NCI-H510A treated with DMSO at 0.1 percent for 48 hours (cell line): ENCODE results near the gene EPB42.
"Not testable (repeated sequence)": the region's sequence is repeated elsewhere in the genome, so short reads cannot be mapped to it uniquely, and the experiment has no call there.

ENCODE experiments used
- DNase-seq: peaks from one replicate; lab custom pipeline; 2025; lab: John Stamatoyannopoulos, UW

EPB42 gene

DNA sequence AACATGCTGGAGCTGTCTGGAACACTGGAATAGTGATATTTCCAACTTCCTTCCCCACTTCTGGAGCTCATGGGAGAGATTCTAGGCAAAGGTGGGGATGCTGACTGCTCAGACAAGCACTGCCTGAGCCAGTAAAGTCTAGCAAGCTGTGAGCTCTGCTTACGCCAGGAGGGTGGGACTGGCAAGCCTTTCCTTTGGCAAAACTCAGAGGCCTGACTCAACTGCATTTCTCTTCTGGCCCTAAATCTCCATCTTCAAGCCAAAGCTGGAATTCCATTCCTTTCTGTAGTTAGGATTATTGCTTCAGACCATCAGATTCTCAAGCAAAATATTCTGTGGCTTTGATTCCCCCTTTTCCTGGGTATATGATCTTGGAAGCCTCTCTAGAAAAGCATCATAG lies 20.3 kb upstream of the EPB42 start:
- DNase-seq: no peak

DNA sequence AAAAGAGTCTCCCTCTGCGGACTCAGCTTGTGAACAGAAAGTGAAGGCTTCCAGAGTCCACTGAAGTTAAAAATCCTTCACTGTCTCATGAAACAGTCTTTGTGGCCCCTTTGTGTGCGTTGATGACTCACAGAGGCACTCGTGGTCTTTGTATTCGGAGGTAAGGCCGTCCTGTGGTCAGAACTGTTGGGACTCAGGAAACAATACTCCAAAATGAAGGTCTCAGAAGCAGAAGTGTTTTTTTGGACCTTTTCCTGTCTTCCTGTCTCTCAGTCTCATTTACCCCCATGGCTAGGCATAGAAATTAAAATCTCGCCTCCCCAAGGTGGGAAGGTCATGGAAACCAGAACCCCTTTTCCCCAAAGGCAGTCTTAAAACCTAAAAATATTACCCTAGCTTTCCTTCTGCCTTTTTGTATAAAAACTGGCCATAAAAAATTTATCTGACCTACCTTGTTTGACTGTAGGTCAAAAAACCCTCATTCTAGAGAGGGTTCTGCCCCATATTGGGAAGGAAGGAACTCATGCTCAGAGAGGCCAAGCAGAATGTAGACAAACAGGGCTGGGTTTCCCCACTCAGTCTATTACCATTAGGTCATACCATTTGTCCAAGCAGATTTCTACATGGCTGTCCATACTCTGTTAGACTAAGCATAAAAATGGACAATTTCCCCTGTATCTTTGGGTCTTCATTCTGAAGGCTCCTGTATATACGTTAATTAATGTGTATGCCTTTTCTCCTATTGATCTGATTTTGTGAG lies 19.1 kb upstream of the EPB42 start:
- no peak for DNase-seq

DNA sequence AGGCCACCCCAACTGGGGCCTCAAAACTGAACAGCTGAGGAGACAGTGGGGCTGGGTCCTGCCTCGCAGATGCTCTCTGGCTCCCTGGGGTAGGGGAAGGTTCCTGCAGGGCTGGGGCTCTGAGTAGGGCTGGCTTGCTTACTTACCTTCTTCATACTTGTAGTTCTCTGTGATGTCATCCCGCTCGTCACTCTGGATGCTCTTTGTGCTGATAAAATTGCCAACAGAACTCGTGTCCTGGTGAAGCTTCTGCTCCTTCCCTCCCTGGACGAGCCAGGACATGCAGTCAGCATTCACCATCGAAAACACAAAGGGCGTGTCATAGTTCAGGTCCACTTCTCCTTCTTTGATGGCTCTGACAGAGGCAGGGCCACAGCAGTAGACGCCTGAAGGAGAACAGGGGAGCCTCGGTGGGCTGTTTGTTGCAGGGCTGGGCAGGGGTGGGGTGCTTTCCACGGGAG lies 17.9 kb upstream of the EPB42 start:
- no peak for DNase-seq

DNA sequence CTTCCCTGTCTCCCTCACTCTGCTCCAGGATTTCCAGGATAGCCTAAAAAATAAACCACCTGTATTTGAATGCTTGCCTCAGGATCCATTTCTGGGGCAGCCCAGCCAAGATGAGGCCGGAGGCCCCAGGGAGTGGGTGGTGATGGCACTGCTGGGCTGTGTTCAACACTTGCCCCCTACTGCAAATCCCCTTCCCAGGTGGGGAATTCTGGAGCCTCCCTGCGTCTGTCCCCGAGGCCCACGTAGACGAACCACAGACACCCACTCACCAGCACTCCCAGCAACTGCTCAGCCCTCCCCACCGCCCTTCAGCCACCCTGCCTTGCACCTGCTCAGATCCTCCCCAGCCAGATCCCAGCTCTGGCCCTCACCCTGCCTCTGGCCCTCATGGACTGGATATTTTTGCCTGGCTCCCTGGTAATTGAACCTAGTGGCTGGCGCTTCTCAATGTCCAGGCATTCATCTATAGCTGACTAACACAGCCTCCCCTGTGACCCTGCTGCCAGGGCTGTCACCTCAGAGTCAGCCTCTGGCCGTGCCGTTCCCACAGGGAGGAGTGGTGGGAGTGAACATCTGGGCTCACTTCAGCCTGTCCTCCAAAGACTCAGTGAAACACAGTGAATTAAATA lies 17.1 kb upstream of the EPB42 start:
- no peak for DNase-seq

DNA sequence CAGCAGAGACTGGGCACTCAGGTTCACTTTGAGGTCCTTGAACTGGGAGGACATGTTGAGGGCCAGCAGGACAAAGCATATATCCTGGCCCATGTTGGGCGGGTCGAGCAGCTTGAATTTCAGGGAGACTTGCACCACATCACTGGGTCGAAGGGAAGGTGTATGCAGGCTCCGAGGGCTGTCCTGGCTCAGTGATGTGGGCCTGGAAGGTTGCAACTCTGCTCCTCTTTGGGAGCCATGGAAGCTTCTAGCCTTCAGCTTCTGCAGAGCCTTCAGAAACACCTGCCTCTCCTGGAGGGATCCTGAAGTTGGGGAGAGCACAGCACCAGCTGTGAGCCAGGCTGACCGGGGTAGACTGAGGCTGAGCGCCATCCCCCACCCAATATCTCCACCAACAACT lies 14.7 kb upstream of the EPB42 start:
- no peak for DNase-seq

DNA sequence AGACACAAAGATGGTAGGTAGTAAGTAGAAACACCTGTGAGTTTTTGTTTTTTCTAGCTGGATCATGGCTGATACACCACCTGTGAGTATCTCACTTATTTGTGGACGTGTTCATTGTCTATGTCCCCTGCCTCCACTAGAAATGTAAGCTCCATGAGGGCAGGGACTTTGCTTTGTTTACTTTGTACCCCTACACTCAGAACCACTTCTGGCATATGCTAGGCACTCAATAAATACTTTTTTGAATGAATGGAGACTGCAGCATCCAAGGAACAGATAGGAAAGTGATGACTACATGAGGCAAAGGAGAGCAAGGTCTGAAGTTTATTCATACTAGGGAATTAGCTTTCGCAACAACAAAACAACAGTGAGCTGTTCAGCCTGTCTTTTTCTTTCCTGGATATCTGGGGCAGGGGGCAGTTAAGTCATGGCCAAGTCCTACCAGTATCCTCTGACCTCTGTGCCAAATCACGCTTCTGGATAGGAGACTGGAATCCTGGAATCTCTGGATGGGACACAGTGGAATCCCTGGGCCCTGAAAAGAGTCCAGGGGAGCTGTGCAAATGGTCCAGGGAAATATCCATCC lies 11.6 kb upstream of the EPB42 start:
- DNase-seq: no peak

DNA sequence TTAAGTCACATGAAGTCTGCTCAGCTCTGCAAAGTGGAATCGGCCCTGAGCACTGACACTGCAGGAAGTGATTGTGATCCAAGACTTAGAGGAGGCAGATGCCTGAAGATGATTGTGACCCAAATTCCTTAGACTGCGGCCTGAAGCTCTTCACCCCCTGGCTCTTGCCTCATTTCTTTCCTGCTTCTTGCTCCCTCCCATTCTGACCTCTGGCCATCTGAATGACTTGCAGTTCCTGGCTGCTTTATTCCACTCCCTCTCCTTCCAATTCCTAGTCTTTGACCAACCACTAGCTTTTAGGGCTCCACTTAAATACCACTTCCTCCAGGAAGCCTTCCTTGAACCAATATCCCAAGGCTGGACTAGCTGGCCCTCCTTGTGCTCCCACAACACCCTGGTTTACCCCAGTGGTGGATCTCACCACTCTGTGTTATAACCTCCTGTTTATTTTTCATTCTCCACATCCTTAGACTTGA lies 9.9 kb upstream of the EPB42 start:
- DNase-seq: no peak

DNA sequence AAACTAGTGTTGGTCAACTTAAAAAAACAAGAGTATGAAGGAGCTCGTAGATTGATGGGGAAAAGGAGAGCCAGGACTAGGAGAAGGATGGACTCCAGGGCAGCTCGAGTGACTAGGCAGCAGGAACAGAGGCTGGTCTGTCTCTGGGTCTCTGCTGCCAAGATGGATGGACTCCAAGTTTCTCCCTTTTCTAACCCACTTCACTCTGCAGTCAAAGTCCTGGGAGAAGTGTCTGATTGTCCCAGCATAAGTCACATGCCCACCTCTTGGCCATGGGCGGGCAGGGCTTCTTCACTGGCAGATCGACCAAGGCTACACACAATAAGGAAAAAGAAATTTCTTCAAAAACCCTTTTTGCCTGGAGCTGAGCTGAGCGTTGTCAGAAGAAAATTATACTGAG lies 9.2 kb upstream of the EPB42 start:
- no peak for DNase-seq

DNA sequence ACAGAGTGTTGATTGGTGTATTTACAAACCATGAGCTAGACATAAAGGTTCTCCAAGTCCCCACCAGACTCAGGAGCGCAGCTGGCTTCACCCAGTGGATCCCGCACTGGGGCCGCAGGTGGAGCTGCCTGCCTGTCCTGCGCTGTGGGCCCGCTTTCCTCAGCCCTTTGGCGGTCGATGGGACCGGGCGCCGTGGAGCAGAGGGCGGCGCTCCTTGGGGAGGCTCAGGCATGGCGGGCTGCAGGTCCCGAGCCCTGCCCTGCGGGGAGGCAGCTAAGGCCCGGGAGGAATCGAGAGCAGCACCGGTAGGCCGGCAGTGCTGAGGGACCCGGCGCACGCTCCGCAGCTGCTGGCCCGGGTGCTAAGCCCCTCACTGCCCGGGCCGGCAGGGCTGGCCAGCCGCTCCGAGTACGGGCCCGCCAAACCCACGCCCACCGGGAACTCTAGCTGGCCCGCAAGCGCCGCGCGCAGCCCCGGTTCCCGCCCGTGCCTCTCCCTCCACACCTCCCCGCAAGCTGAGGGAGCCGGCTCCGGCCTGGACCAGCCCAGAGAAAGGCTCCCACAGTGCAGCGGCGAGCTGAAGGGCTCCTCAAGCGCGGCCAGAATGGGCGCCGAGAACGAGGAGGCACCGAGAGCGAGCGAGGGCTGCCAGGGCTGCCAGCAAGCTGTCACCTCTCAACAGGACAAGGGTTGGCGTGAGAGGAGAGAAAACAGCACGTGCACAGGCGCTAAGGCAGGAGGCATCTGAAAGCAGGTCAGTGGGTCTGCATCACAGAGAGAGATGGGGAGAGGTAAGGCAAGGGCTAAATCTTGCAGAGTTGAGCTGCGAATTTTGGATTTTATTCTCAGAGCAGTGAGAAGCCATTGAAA lies 5.9 kb upstream of the EPB42 start:
- no peak for DNase-seq

DNA sequence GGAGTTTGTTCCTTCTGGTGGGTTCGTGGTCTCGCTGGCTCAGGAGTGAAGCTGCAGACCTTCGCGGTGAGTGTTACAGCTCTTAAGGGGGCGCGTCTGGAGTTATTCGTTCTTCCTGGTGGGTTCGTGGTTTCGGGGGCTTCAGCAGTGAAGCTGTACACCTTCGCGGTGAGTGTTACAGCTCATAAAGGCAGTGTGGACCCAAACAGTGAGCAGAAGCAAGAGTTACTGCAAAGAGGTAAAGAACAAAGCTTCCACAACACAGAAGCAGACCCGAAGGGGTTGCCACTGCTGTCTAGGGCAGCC lies 5.1 kb upstream of the EPB42 start:
- not testable (repeated sequence) for DNase-seq

DNA sequence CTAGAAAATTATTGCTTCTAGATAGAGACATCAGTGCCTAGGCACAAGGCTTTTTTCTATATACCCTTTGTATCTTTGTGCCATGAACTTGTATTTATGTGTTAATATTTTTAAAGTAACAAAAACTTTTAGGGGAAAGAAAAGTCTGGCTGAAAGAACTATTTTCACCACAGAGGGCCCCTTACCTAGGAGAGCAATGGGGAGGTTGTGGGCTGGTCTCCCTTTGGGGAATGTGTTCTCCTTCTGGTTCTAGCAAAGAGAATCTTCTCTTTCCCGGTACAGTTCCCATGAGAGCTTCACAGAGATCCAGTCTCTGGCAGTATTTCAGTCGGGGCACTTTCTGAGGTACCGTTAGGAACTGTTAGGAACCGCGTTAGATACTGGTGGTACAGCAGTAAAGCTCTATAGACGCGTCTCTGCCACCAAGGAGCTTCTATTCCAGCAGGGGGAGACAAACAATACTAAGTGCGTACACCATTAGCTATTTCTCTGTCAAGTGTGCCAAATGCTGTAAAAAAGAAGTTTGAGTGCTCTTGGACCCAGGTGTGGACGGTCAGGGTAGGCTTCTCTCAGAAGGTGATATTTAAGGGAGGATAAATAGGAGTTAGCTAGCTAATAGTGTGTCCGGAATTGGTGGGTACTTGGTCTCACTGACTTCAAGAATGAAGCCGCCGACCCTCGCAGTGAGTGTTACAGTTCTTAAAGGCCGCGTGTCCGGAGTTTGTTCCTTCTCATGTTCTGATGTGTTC lies 4.6 kb upstream of the EPB42 start:
- peak; percentile 27 for DNase-seq

DNA sequence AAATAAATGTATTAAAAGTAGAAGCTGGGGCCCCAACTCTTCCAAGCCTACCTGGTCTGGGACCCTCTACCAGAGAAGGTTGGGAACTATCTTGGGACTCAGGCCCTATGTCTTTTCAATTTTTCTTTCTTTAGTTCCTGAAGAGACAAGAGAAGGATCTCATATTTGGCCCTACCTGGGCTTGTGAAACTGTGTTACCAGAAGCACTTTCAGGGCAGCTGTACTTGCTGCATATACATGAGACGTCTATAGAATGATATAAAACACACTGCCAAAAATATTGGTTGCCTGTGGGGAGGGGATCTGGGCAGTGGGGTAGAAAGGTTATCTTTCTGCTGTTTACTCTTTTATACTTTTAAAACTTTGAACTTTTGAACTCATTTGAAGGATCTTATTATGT lies 604 bp upstream of the EPB42 start:
- no peak for DNase-seq

DNA sequence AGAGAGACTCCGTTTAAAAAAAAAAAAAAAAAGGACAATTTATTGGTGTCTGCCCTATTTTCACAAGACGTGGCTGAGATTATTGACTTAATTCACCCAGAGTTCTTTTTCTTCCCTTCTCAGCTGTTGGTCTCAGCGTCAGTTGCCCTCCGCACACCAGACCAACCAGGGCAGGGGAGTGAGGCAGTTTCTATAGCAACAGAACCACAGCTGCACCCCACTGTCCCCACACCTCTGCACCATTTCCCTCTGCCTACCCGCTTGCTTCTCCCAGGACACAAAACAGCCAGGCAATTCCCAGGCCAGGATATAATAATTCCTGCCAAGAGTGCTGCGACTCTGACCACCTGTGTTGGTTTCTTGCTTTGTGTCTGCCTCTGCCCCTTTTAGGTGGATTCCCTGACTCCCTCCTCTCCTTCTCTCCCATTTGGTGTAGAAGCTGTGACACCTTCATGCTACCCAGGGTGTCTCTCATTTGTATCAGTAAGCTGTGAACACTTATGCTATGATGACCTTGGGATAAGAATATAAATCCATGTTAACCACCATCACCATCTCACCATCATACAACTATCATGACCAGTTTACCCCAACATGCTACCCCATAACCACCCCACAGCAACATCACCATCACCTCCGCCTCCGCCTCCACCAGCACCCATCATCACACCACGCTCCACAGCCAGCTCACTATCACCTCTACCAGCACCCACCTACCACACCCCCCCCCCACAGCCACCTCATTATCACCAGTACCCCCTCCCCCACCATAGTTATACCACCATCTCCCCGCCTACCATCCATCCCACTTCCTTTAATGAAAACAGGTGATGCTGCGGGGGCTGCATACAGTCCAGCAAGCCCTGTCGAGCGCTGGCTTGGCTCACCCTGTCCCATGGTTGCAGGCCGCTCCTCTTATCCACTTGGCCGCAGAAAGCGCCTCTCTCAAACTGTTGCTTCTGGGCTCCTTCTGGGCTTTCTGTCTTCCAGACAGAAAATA lies 589 bp downstream of the EPB42 start:
- no peak for DNase-seq

DNA sequence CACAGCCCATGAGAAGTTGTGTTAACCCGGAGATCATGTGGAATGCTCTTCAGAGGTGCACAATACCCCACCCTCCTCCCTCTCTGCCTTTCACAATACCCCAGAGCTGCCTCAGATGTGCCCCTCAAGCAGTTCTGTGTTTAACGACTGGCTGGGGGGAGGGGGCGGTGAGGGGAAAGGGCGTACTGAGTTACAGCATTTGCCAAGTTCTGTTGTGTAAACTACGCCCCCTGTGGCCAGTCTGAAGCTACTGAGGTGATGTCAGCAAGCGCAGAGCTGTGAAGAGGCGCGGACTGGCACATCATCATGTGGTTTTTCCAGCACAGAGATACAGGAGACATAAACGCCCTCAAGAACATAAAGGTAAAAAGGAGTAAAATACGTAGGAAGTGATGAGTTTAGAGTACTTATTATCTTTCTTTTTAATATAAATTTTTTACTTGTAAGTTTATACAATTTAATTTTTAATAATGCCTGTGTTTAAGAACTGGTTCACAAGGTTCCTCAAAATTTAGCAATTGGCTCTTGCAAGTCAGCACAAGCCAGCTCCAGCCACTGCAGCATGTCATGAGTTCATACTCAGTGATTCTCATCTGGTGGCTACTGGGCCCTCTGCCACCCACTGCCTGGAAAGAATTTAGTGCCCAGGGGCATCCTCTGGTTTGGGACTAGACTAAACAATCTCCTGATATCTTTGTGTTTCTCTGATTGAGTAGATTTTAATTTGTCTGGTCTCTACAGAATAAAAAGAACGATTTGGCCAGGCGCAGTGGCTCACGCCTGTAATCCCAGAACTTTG lies 1.7 kb downstream of the EPB42 start:
- no peak for DNase-seq

DNA sequence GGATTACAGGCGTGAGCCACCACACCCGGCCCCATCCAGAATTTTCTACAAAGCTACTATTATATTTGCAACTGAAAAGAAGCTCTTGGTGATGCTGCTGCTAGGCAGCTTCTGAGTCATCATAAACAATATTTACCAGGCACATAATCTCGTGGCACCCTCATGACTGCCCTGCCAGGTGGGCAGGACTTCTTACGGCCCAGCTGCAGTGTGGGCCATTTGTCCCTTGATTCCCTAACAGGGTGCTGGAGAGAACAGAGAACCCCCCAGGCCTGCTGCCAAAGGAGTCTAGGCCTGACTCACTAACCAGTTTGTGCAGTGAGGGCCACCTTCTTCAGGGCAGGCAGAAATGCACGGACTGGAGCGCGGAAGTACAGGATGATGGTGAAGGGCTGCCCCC lies 4.9 kb downstream of the EPB42 start:
- DNase-seq: no peak

DNA sequence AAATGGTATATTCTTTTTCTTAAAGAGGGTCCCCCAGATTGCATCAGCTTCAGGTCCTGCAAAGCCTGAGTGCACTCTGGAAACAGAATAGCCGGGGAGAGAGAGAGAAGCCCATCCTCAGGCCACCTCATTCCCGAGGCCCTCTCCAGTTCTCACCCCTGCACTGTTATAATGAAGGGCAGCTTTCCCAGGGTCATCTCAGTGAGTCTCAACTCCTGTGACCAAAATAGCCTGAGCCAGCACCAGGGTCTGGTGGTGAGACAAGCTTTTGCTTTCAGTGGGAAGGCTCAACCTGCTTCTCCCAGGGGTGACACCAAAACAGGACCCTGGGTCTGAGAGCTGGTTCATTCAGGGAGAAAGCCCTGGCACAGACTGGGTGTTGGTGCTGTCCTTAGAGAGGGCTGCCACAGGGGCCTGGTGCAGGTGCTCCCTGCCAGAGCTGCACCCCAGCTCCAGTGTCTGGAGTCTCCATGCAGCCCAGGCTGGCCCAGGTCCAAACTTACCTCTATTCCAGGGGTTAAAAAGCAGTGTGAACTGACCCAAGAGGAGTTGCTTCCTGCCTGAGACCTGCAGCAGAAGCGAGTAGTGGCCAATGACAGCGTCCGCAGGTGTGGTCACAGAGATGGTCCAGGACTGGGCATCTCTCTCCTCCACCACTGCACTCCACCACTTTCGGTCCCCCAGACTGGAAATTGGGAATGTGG lies 6.1 kb downstream of the EPB42 start:
- no peak for DNase-seq

DNA sequence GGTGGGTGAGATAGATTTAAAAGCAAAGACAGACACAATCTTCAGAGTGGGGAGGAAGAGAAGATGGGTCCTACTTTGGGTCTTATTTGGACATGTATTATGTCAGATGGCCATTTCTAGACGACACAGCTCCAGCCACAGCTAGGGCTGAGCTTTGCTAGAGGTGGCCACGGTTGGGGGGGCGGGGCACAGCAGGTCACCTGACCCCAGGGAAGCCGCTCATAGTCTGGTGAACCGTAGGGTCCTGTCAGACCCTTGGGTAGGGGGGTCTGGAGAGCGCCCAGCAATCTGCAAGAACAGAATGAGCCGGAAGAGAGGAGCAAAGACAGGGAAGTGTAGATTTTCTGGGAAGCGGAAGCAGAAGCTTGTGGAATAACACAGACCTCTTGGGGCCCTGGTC lies 6.6 kb downstream of the EPB42 start:
- no peak for DNase-seq

DNA sequence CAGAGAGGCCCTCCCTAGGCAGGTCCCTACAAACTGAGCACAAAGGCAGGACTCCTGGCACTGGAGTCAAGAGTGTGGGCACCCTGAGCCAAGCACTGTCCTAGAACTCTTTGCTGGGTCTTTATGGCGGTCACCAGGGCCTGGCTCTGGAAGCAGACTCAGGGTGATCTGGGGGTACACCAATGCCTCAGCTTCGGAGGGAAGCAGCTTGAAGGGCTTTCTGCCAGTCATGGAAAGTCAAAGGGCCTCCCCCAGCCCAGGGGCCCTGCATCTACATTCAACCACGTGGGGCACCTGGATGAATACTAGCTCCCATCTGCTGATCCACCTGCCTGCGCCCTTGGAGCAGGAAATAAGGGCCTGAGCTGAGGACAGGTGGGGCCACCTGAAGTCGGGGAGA lies 7.4 kb downstream of the EPB42 start:
- DNase-seq: no peak

DNA sequence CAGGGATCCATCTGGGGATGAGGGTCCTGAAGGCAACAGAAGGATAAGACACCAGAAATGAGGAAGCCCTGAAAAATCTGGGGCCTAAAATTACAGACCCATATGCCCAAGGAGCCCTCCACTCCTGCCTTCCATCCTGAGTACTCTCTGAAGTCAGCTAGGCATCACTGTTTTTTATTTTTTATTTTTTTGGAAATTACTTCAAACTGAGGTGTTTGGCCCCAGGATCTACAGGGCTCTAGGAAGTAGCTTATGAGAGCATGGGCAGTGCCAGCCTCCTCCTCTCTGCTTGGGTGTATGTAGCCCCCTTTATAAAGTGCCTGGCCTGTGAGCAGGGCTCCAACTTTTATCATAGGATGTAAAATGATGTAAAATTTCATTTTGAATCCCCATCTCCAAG lies 7.9 kb downstream of the EPB42 start:
- DNase-seq: no peak
